ENCODE data around the gene ZNF83.

ZNF83 gene

GRCh38 chr19:52566588-52566987 lies 71.6 kb downstream of the ZNF83 start:
- no peak for DNase-seq

GRCh38 chr19:52566121-52566520 lies 72.0 kb downstream of the ZNF83 start:
- DNase-seq: no peak

Data from NCI-H2227 treated with DMSO at 0.1 percent for 48 hours (cell line).